Measurements from ENCODE around the gene KCNQ1.

The KCNQ1 gene

GRCh38 chr11:2410616-2411015 is 34.2 kb upstream of the KCNQ1 start:
- DNase-seq (ENCODE audit: low spot score), result no peak
- no peak for FAIRE-seq

GRCh38 chr11:2411446-2412305 is 33.1 kb upstream of the KCNQ1 start:
- no peak for DNase-seq (ENCODE audit: low spot score)
- no peak for FAIRE-seq

- no peak for DNase-seq (ENCODE audit: low spot score)
- FAIRE-seq, result no peak
These were observed 32.5 kb upstream of the KCNQ1 start for GRCh38 chr11:2412323-2412722.

DNA sequence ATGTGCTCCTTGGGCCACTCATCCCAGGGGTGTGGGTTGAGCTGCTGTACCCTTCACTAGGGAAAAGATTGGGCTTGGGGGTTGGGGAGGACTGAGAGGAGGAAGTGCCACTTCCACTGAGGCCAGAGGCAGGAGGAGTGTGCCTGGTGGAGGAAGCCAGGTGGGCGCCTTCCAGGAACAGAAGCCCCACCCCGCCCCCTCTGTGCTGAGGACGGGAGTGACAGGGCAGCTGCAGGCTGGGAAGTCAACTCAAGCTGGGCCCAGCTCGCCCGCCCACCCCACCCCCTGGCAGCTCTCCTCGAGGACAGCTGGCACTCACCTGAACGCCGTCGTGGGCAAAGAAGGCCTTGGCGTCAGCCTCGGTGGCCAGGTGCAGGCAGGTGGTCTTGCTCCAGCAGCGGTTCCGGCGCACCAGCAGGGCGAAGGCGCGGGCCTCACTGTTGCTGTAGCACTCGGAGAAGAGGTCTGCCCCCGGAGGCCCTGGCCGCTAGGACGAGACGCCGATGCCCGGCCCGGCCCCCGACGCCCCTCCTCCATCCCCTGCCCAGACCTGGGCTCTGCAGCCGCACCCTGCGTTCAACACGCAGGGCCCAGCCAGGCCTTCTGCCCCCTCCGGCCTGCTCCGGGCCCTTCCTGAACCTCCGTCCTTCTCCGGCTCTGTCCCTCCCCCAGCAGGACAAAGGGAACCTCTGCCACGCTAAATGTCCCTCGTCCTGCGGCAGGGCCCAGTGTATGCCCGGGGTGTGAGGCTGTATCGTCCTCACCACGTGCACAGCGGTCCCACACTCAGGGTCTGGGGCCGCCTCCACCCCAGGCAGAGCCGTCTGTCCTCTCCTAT is 30.8 kb upstream of the KCNQ1 start:
- DNase-seq (ENCODE audit: low spot score) (no peak), FAIRE-seq (no peak)

GRCh38 chr11:2414616-2415015 is 30.2 kb upstream of the KCNQ1 start:
- no peak for DNase-seq (ENCODE audit: low spot score)
- FAIRE-seq, result no peak

DNA sequence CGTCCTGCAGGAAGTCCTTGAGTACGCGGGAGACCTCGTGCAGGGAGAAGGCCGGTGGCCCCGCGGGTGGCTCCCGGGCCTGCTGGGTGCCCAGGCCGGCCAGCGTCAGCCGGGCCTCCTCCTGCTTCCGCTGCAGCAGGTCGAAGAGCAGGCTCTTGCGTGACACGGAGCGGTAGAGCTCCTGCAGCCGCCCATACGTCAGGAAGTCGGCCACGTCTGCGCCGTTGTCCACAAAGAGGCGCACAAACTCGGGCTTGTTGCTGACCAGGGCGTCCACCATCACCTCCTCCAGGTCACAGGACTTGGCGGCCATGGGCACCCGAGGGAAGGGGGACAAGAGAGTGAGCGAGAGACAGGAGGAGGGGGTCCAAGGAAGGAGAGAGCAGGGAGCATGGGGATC is 29.6 kb upstream of the KCNQ1 start:
- FAIRE-seq, result no peak
- DNase-seq (ENCODE audit: low spot score), result no peak

DNA sequence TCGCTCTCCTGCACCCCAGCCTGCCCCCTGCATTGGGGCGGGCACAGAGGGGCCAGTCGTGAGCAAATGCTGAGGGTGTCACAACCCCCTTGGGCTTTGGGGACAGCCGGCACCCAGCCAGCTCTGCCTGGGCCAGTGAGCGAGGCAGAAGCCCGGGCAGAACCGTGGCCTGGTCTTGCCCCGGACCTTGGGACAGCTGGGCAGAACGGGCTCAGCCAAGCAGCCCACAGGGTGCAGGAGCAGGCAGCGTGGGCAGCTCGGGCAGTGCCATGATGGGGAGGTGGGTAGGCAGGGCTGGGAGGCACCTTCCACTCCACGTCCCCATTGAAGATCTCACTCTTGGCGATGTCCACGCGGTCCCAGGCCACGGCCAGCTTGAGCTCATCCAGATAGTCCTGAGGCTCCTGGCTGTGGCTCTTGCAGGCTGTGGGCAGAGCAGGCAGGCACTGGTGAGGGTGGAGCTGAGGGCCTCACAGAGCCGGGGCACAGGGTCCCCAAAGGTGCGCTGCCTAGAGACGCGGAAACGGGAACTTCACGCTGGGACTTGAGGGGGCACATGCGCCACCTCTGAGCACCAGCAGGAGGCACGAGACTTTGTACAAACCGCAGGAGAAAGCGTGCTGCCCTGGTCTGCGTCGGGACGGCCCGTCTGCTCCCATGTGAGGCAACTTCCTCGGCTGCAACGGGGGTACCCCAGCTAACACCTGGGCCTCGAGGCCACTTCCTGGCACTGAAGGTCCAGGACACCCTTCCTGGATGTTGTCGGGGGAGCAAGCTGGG is 29.0 kb upstream of the KCNQ1 start:
- FAIRE-seq, result no peak

DNA sequence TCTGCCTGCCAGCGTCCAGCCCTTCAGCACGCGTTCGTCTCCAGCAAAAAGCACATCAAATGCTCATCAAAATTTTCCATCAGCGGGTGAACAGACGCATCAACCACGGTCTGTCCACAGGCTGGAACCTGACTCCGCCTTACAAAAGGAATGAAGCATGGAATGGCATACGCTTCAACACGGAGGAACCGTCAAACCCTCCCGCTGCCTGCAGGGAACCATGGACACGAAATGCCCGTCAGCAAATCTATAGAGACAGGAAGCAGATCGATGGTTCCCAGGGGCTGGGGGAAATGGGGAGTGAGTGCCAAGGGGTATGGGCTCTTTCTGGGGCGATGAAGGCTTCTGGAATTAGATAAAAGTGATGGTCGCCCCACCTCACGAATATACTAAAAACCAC is 28.0 kb upstream of the KCNQ1 start:
- FAIRE-seq, result no peak

More for the DNA sequence above, 29.0 kb upstream of the KCNQ1 start:
- no peak for DNase-seq (ENCODE audit: low spot score)

GRCh38 chr11:2417856-2418692 is 26.7 kb upstream of the KCNQ1 start:
- no peak for FAIRE-seq
- DNase-seq (ENCODE audit: low spot score), result no peak

More for the DNA sequence above, 28.0 kb upstream of the KCNQ1 start:
- no peak for DNase-seq (ENCODE audit: low spot score)

DNA sequence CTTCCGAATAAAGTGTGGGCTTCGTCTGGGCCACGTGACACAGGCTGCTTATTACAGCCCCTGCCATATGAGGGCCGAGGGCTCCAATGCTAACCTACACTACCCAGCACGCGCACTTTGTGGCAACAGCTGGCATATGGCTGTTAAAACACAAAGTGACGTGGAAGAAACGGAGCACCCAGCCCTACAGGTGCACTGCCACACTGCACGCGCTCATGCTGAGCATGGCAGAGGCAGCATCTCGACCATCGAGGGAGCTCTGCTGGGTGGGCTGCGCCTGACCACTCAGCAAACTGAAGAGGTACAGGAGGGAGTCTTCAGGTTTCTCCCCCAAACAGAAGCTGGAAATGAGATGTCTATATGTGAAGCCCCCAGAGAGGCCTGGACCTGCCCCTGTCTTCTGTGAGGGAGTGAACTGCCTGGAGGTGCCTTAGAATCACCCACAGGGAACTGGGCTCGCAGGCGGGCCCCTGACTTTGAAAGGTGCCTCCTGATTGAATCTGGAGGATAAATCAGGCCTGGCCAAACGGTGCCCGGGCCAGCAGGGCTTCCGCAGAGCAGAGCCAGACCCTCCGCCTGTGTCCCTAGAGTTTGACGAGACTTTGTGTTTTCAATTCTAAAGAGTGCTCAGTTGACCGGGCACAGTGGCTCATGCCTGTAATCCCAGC is 26.0 kb upstream of the KCNQ1 start:
- DNase-seq (ENCODE audit: low spot score), result no peak
- FAIRE-seq, result no peak

GRCh38 chr11:2419638-2420501 is 24.9 kb upstream of the KCNQ1 start:
- peak; percentile 71 for DNase-seq (ENCODE audit: low spot score)
- FAIRE-seq, result no peak

DNA sequence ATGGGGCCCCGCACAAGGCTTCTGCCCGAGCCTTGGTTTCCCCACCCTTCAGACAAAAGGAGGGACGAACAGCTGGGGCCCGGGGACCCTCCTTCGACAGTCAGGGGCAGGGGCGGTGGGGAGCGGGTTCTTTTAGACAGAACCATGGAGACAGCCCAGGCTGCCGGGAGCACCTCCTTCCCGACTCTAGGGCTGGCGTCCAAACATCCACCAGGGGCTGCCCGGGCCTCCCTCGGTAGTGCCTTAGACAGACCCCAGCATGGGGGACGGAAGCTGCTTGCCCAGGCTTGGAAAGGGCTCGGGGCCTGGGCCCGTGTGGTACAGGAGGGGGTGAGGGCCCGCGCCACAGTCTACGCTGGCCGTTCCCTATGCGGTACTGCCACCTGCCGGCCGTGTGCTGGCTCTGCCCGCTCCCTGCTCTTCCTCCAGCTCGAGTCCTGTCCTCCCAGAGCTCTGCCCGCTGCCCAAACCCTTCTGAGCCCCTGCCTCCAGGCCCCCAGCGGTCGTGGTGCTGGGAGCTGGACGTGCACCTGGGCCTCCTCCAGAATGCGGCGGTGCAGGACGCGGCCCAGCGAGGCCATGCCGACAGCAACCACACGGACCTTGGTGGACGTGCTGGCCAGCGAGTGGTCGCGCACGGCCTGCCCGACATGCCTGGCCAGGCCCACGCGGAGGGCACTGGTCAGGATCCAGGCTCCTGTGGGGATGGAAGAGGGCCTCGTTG is 24.1 kb upstream of the KCNQ1 start:
- FAIRE-seq (no peak), DNase-seq (ENCODE audit: low spot score) (peak; percentile 82)

DNA sequence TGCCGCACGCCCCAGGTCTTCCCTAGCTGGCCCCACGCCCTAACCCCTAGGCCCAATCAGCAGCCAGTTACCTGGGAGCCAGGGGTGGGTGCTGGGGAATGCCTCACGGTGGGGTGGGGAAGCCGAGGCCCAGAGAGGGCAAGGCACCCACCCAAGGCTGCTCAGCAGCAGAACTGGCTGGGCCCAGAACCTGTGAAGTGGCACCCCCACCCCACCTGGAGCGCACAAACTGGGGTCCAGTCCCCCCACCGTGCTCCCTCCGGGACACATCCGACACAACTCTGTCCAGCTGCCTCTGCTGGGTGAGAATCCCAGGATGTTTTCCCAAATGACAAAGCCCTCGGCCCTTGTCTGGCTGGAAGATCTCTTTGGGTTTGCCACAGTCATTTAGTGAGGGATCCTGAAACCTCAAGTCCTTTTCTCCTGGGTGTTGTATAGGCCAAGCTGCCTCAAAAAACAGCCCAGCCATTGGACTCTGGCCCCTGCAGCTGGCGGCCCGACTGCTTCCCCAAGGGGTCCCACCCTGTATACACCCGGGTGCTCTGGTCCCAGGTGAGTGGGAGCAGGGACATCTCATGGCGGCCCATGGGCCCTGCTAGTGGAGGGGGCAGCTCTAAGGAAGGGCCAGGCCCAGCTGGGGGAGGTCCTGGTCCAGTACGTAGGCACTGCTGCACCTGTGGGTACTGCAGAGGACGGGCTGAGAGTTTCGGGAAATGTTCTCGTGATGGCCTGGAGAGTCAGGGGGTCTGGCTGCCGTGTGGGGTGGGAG is 23.4 kb upstream of the KCNQ1 start:
- no peak for FAIRE-seq
- no peak for DNase-seq (ENCODE audit: low spot score)

- DNase-seq (ENCODE audit: low spot score), result no peak
- FAIRE-seq, result no peak
These were observed 22.8 kb upstream of the KCNQ1 start for GRCh38 chr11:2421996-2422395.

DNA sequence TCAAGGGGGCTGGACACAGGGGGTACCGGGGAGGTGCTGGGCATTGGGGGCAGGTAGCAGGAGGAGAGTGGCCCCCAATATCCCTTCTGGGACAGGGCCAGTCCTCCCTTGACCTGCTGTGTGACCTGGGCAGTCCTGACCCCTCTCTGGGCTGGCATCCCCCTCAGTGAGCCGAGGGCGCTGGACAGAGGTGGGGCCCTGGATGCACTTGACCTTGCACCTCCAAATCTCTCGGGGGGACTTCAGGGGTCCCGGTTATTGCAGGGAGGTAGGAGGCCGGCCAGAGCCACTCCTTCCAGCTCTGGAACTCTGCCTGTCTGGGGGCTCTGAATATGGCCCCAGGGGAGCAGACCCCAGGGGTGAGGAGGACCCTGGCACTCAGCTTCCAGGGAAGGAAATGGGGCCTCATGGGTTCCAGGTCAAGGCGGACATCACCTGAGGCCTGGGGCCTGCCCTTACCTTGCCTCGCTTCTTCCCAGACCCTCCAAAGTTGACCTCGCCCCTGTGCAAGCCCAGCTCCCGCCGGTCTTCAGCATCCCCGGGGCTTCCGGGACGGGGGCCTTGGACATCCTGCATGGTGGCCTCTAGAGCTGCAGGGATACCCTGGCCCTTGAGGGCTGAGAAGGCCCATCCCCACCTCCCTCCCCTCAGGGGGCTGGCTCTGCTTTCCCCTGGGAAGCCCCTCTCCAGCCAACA is 22.2 kb upstream of the KCNQ1 start:
- FAIRE-seq (no peak), DNase-seq (ENCODE audit: low spot score) (no peak)

DNA sequence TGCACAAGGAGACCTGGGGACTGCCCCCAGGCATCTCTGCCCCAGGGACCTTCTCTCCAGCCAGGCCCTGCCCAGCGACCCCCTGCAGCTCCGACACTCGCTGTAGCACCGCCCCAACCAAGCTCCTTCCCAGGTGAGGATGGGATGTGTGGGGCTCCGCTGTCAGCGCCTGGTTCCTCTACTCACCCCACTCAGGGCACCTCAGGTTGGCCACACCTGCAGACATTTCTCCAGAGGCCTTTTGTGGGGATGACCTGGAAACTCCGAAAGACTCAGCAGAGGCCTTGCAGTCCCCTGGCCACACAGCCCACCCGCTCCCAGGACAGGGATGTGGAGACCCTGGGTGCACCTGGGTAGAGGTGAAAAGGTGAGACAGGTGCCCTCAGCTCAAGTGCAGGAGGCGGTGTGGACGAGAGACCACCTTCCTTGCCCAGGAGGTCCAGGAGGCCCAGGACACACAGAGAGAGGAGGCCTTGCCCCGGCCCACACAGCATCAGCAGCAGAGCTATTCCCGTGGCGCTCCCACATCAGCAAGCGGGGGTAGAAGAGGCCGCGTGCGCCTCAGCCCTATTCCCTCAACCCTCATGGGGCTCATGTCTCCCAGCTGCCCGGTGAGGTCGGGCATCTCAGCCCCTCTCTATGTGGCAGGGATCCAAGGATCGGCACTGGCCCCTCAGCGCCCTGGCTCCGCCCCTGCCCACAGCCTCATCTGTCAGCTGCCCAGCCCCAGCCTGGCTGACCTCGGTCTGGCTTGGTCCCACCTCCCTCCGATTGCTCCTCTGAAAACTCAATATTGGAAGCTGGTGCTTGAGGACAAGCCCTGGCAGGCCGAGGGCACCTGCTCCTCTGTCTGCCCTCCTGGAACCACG is 21.4 kb upstream of the KCNQ1 start:
- no peak for FAIRE-seq
- no peak for DNase-seq (ENCODE audit: low spot score)
